Stimulated activated CD4-positive, alpha-beta T cell treated with anti-CD3 and anti-CD28 coated beads, TNF-alpha, amount 100 ng/mL, for 48 hours (primary cell): ENCODE measurements around the gene TMEM242.
"Not testable (repeated sequence)": the region's sequence is repeated elsewhere in the genome, so short reads cannot be mapped to it uniquely, and the experiment has no call there.

Experiments used
- DNase-seq, 3 donors: peaks; one replicate each; pipeline ENCODE4 v3.0.0-alpha.2; 2020; ENCODE audit warnings: low read depth in 3 of 3

Gene TMEM242

GRCh38 chr6:157325069-157325805 lies 1.9 kb upstream of the TMEM242 start:
- DNase-seq: no peak

- peak in 1 of 3 donors; percentile 8 for DNase-seq
These were observed 614 bp upstream of the TMEM242 start for GRCh38 chr6:157323966-157324300.

GRCh38 chr6:157322792-157323254 lies 496 bp downstream of the TMEM242 start:
- DNase-seq: peak; percentile 66 to 80 (median 76)

GRCh38 chr6:157316871-157317814 lies 6.2 kb downstream of the TMEM242 start:
- DNase-seq: no peak

- no peak for DNase-seq
These were observed 8.5 kb downstream of the TMEM242 start for GRCh38 chr6:157314705-157315321.

- no peak for DNase-seq
These were observed 9.5 kb downstream of the TMEM242 start for GRCh38 chr6:157313531-157314467.

GRCh38 chr6:157312757-157313156 lies 10.6 kb downstream of the TMEM242 start:
- no peak for DNase-seq

- not testable (repeated sequence) for DNase-seq
These were observed 12.6 kb downstream of the TMEM242 start for GRCh38 chr6:157310693-157311092.

GRCh38 chr6:157307661-157308060 lies 15.7 kb downstream of the TMEM242 start:
- DNase-seq: no peak

GRCh38 chr6:157305670-157306653 lies 17.4 kb downstream of the TMEM242 start:
- DNase-seq: no peak

- no peak for DNase-seq
These were observed 18.2 kb downstream of the TMEM242 start for GRCh38 chr6:157304899-157305663.

GRCh38 chr6:157302736-157303135 lies 20.6 kb downstream of the TMEM242 start:
- no peak for DNase-seq

- no peak for DNase-seq
These were observed 22.9 kb downstream of the TMEM242 start for GRCh38 chr6:157300436-157300835.

GRCh38 chr6:157300006-157300405 lies 23.3 kb downstream of the TMEM242 start:
- DNase-seq: no peak

- no peak for DNase-seq
These were observed 25.0 kb downstream of the TMEM242 start for GRCh38 chr6:157298216-157298724.

- no peak for DNase-seq
These were observed 28.7 kb downstream of the TMEM242 start for GRCh38 chr6:157294654-157295053.

- DNase-seq: no peak
These were observed 29.5 kb downstream of the TMEM242 start for GRCh38 chr6:157293780-157294179.

GRCh38 chr6:157292202-157292601 lies 31.1 kb downstream of the TMEM242 start:
- no peak for DNase-seq

GRCh38 chr6:157291356-157291755 lies 32.0 kb downstream of the TMEM242 start:
- DNase-seq: no peak
